Retinal pigment epithelial cell (primary cell): Measurements from ENCODE around the gene FMO2.

Source experiments
- DNase-seq: peaks from one replicate; pipeline ENCODE4 v3.0.0-alpha.2; 2010; ENCODE audit warnings: low read depth
- H3K4me3 ChIP-seq: 2 replicates; pipeline ENCODE4 v1.5.1; 2011; ENCODE audit warnings: mild to moderate bottlenecking, low read length, control low read depth, moderate library complexity
- CTCF ChIP-seq: conservative IDR thresholded peaks from 2 replicates; pipeline ENCODE4 v1.5.1; 2011; ENCODE audit warnings: low read depth, low read length, control low read depth, inconsistent platforms

Gene FMO2

GRCh38 chr1:171141688-171142415, 43.2 kb upstream of the FMO2 start:
- TF ChIP-seq CTCF = no peak
- DNase-seq = no peak
- H3K4me3 ChIP-seq = no peak overlapping the region

GRCh38 chr1:171142416-171143385, 42.4 kb upstream of the FMO2 start:
- H3K4me3 ChIP-seq = no peak overlapping the region
- no peak for TF ChIP-seq CTCF
- DNase-seq = no peak

GRCh38 chr1:171150156-171150555, 34.9 kb upstream of the FMO2 start:
- no peak for DNase-seq
- no peak for TF ChIP-seq CTCF
- H3K4me3 ChIP-seq = no peak overlapping the region

GRCh38 chr1:171152549-171152948, 32.6 kb upstream of the FMO2 start:
- H3K4me3 ChIP-seq = no peak overlapping the region
- TF ChIP-seq CTCF = no peak
- DNase-seq = no peak

GRCh38 chr1:171155484-171155883, 29.6 kb upstream of the FMO2 start:
- no peak for TF ChIP-seq CTCF
- H3K4me3 ChIP-seq = no peak overlapping the region
- DNase-seq = no peak

GRCh38 chr1:171158096-171158495, 27.0 kb upstream of the FMO2 start:
- H3K4me3 ChIP-seq = no peak overlapping the region
- DNase-seq = no peak
- TF ChIP-seq CTCF = no peak
